LoVo (cell line): ENCODE data around the gene PLXNC1.
"Not testable (repeated sequence)": the region's sequence is repeated elsewhere in the genome, so short reads cannot be mapped to it uniquely, and the experiment has no call there.

Experiments used
- DNase-seq: peaks from one replicate; pipeline ENCODE4 v3.0.0-alpha.2; 2016; ENCODE audit warnings: low spot score

PLXNC1 gene

GRCh38 chr12:94297096-94297699 lies 148.8 kb downstream of the PLXNC1 start:
- DNase-seq: no peak

DNA sequence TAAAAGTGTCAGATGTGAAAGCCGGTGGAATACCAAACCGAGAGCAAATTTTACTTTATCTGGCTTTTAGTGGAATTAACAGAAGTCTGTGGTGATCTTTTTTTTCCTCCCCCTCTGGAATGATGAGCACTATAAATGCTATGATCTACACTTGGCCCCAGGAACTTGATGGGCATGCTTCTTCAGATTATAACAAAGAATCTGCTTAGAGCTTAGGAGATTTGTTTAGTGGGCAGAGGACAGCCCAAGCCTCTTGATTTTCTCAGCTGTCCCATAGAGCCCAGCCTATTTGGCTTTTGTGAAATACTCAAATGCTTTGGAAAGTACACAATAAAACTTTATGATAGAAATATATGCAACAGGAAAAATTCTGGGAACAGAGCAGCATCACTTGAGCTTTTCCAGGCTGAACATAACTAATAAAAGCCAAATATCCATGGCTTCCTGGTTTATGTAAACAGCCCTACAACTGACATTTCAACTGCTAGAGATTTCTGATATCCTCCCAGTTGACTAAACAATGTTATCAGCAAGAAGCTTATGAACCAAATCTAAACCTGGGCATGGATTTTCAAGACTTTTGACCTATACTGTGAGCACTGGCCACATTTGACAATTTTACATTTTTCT lies 149.6 kb downstream of the PLXNC1 start:
- no peak for DNase-seq

DNA sequence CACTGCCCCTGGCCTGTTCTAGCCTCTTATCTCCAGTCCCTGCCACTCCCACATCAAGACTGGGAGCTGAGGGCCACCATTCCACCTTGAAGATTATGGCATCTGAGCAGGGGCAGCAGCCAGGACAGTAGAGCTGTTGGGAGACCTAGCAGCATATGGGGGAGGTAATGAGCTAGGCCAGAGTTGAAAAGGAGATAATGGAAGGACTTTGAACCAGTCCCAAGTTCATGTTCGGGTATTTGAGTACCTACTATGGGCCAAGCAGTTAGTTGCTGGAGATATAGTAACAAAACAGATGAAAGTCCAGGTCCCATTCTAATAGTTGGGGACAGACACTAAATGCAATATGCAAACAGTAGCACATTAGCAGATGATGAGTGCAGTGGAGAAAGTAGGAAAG lies 151.5 kb downstream of the PLXNC1 start:
- DNase-seq: no peak

DNA sequence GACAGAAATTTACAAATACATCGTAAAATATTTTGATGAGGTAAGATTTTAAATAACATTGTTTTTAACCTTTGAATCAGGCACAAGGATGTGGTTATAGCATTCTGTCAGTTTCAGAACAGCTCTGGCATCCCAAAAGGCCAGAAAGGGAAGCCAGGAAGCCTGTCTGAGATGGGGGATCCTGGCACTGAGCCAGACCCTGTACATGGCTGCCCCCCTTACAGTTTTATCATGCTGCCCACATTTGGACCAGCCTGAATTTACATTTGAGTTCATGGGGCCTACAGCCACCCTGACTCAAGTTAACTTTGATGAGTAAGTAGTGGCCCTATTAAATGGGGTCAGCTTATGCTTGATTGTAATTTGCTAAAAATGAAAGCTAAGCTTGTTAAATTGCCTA lies 155.6 kb downstream of the PLXNC1 start:
- DNase-seq: no peak

DNA sequence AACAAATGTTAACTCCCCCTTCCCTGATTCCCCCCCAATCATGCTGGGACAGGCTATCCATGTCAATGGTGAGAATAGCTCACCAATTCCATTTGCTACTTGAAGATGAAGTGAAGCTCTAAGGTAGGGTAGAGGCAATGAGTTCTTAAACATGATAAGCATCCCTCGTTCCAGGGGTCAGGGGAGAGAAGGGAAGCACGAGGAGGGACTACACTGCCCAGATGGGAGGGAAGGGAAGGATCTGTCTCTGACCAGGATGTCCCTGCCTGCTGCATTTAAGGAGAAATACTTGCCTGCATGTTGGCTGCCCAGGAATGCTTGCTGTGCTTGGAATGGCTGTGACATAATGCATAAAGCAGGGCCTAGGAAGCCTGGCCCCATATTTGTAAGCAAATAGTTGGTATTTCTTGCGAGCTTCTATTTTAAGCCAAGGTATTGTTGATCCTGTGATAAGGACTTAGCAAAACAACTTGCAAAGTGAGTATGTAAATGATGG lies 156.2 kb downstream of the PLXNC1 start:
- DNase-seq: no peak

DNA sequence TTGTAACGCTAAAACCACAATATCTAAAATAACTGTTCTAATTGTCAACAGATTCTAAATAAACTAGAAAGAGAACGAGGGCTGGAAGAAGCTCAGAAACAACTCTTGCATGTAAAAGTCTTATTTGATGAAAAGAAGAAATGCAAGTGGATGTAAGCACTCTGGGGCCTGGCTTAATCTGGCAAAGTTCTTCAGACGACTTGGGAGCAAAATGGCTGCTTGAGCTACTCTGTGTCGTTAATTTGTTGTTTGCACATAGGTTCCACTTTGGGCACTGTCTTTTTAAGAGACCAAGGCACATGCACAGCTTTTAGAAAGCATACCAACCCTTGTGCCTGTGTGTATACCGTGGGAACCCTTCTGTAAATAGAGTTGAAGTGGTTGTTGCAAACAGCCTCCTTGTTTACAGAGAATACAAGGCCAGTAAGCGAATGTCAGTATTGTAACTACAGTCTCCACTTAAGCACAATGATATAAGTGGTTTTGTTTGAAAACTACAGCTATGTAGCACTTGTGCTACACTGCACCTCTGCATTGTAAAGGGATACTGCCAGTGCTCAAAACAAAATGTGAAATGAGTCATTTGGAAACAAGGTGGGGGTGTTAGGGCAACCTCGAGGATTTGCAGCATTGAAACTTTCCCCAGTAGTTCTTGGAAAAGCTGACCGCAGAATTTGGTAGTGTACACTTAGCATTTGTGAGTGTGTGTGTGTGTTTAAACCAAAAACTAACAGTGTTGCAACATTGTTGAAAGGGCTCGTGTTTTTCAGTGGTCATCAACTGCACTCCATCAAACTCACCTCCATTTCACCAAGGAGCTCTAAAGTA lies 157.0 kb downstream of the PLXNC1 start:
- DNase-seq: no peak

DNA sequence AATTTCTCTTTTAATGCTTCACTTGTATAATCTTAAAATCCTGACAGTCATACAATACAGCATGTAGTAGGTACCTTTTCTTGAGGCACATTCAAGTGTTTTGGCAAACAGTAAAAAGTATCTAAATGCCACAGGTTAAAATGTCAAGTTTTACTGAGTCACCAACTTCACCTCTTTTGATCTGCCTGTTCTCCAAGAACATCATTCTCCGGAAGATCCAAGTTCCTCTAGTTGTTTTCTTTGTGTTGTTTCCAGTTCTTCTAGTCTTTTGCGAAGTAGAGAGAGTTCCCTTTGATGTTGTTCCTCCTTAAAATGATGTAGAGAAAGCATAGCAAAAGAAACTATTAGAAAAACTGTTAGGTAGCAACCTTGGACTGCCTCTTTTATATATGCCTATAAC lies 160.2 kb downstream of the PLXNC1 start:
- DNase-seq: no peak

GRCh38 chr12:94309373-94309772 lies 161.0 kb downstream of the PLXNC1 start:
- DNase-seq: no peak

- DNase-seq: no peak
Observed at GRCh38 chr12:94312378-94312777, 164.0 kb downstream of the PLXNC1 start.

GRCh38 chr12:94316600-94316999 lies 168.2 kb downstream of the PLXNC1 start:
- DNase-seq: not testable (repeated sequence)

- no peak for DNase-seq
Observed at GRCh38 chr12:94318181-94318580, 169.8 kb downstream of the PLXNC1 start.

DNA sequence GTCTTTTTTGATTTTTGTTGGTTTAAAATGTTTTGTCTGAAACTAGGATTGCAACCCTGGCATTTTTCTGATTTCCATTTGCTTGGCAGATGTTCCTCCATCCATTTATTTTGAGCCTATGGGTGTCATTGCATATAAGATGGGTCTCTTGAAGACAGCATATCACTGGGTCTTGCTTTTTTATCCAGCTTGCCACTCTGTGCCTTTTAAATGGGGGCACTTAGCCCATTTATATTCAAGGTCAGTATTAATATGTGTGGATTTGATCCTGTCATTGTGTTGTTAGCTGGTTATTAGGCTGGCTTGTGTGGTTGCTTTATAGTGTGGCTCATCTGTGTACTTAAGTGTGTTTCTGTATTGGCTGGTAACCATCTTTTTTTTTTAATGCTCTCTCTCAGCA lies 171.7 kb downstream of the PLXNC1 start:
- no peak for DNase-seq

- DNase-seq: no peak
Observed at GRCh38 chr12:94322346-94322745, 174.0 kb downstream of the PLXNC1 start.

DNA sequence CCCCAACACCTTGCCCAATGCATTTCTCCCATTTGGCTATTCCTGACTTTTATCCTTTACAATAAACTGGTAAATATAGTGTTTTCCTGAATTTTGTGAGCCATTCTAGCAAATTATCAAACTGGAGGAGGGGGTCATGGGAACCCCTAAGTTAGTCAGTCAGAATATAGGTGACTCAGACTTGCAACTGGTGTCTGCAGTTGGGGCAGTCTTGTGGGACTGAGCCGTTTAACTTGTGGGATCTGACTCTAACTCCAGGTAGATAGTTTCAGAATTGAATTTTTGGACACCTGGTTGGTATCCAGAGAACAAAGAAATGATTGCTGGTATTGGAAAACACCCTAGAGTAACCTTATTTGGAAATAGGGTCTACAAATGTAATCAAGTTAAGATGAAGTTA lies 177.9 kb downstream of the PLXNC1 start:
- DNase-seq: no peak

GRCh38 chr12:94326727-94327126 lies 178.3 kb downstream of the PLXNC1 start:
- DNase-seq: no peak

- no peak for DNase-seq
Observed at GRCh38 chr12:94327809-94328208, 179.4 kb downstream of the PLXNC1 start.

DNA sequence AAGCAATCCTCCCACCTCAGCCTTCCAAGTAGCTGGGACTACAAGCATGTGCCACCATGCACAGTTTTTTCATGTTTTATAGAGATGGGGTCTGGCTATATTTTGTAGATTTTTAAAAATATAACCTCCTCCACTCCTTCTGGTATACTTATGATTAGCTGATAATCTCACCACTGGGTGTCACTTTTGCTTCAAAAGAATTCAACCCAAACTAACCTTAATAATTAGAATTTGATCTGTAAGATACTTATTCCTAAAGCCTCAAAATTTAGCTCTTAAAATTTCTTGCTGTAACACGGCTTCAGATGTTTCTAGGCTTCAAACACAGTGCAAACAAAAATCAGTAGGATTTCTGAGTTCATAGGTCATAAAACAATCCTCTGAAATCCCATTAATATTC lies 181.0 kb downstream of the PLXNC1 start:
- DNase-seq: no peak

- DNase-seq: no peak
Observed at GRCh38 chr12:94333396-94333795, 185.0 kb downstream of the PLXNC1 start.

GRCh38 chr12:94336211-94336925 lies 188.0 kb downstream of the PLXNC1 start:
- peak; percentile 14 for DNase-seq

DNA sequence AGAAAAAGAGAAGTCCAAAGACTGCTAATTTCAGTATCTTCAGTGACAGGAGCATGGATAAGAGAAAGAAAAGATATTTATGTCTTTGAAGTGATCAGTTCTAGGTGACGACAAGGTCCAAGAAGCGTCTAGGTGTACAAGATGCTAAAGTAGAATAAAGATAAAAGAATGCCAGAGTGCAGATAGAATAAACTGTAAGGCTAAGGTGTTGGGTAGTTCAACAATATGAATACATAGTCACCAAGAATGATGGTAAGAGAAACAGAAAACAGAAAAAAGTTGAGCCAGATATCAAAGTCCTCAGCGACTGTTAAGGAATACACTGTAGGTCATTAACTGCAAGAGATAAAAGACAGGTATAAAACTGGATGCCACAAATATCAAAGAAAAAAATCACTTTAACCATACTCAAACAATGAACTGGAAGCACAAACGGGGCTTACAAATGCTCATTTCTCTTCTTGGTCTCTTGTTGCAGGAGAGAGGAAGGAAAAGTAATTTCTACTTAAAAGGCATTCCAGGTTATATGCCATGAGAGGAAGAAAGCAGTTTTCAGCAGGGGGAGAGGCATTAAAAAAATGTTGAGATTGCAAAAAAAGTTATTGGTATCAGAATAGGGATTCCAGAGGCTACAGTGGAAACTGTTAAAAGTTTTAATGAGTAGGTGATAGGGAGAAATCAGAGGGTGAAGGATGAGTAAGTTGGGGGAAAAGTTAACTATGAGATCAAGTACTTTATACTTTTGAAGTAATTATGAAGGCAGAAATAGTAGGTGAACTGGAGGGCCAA lies 189.8 kb downstream of the PLXNC1 start:
- DNase-seq: no peak

DNA sequence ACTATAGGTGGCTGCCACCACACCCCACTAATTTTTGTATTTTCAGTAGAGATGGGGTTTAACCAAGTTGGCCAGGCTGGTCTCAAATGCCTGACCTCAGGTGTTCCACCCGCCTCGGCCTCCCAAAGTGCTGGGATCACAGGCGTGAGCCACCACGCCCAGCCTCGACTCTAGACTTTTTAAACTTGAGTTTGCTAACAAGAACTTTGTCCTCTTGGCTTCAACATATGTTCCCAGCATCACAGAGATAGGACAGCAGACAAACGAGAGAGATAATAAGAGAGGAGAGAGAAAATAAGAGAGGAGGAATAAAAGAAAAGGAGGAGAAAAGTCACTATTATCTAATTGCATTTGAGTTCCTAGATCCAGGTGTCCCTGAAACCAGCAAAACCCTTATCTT lies 192.2 kb downstream of the PLXNC1 start:
- DNase-seq: no peak

GRCh38 chr12:94353130-94353529 lies 204.8 kb downstream of the PLXNC1 start:
- DNase-seq: no peak
